ENCODE measurements around the gene APOL1.

The APOL1 gene

DNA sequence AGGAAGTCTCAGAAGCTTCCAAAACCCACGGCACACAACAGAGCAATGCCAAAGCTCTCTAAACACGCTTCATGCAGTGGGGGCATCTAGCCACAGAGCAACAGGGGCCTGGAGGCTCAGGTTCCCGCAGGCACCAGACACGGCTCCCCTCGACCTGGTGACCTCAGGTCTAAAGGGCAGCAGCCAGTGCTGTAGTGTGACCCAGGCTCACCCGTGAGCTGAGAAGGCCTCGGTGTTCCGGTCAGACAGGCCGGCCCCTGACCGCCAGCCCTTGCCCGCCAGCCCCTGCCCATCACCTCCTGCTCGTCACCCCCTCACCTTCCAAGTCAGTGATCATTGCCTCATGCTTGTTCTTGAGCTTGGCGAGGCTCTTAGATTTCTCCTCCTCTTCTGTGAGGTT is 45.7 kb downstream of the APOL1 start:
- Histone ChIP-seq H3K9ac (ENCODE audit: low read length) (no peak overlapping the region), H3K4me3 (ENCODE audit: low read depth, low read length, poor library complexity, severe bottlenecking) (no peak overlapping the region), H4K20me1 (ENCODE audit: insufficient read depth, low read length) (no peaks in the 10 kb centered on the region), H3K4me1 (ENCODE audit: insufficient read depth, low read length, severe bottlenecking) (peaks cover 6% of the 10 kb centered on the region), H3K4me2 (ENCODE audit: low read length) (no peak overlapping the region), H3K79me2 (ENCODE audit: insufficient read depth, low read length) (no peaks in the 10 kb centered on the region), H3K27me3 (ENCODE audit: insufficient read depth, low read length) (no peaks in the 10 kb centered on the region), H3F3A (ENCODE audit: insufficient read depth, low read length) (no peaks in the 10 kb centered on the region), H3K9me2 (ENCODE audit: low read depth, low read length) (no peaks in the 10 kb centered on the region), H3K27ac (ENCODE audit: low read depth, low read length, poor library complexity, severe bottlenecking) (no peak overlapping the region), H2AFZ (ENCODE audit: low read length) (no peak overlapping the region), H3K36me3 (ENCODE audit: insufficient read depth, low read length) (peaks cover 99% of the 10 kb centered on the region), H3K9me3 (ENCODE audit: low read length) (no peaks in the 10 kb centered on the region)
- no peak for TF ChIP-seq EZH2 (IDR thresholded peaks at IDR 0.05; ENCODE audit: borderline replicate concordance, low read length)
- TF ChIP-seq, protein P1, sequence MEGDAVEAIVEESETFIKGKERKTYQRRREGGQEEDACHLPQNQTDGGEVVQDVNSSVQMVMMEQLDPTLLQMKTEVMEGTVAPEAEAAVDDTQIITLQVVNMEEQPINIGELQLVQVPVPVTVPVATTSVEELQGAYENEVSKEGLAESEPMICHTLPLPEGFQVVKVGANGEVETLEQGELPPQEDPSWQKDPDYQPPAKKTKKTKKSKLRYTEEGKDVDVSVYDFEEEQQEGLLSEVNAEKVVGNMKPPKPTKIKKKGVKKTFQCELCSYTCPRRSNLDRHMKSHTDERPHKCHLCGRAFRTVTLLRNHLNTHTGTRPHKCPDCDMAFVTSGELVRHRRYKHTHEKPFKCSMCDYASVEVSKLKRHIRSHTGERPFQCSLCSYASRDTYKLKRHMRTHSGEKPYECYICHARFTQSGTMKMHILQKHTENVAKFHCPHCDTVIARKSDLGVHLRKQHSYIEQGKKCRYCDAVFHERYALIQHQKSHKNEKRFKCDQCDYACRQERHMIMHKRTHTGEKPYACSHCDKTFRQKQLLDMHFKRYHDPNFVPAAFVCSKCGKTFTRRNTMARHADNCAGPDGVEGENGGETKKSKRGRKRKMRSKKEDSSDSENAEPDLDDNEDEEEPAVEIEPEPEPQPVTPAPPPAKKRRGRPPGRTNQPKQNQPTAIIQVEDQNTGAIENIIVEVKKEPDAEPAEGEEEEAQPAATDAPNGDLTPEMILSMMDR (IDR thresholded peaks at IDR 0.05; ENCODE audit: low read length) = no peak

DNA sequence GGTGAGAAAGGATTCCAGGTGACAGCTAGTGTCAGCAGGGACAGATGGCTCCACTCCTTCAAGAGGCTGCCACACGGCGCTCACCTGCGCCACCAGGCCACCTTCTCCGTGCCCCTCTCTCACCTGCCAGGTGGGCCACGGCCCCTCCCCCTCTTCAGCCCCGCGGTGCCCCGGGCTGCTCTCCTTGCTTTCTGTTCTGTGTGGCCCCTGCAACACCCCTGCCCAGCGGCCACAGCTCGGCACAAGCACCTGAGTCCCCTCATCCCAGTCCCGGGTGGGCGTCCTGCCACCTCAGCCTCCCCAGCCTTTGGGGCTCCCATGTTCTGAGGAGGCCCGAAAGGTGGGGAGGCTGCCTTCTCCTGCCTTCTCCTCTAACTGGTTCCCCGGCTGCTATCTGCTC is 46.4 kb downstream of the APOL1 start:
- TF ChIP-seq, protein P1 (IDR thresholded peaks at IDR 0.05; ENCODE audit: low read length) = no peak
- TF ChIP-seq EZH2 (IDR thresholded peaks at IDR 0.05; ENCODE audit: borderline replicate concordance, low read length) = no peak
- Histone ChIP-seq H3K9ac (ENCODE audit: low read length) (no peak overlapping the region), H4K20me1 (ENCODE audit: insufficient read depth, low read length) (no peaks in the 10 kb centered on the region), H3K9me3 (ENCODE audit: low read length) (no peaks in the 10 kb centered on the region), H3K79me2 (ENCODE audit: insufficient read depth, low read length) (no peaks in the 10 kb centered on the region), H3K4me1 (ENCODE audit: insufficient read depth, low read length, severe bottlenecking) (peaks cover 6% of the 10 kb centered on the region), H3K27ac (ENCODE audit: low read depth, low read length, poor library complexity, severe bottlenecking) (no peak overlapping the region), H3K27me3 (ENCODE audit: insufficient read depth, low read length) (no peaks in the 10 kb centered on the region), H3K9me2 (ENCODE audit: low read depth, low read length) (no peaks in the 10 kb centered on the region), H2AFZ (ENCODE audit: low read length) (no peak overlapping the region), H3K4me3 (ENCODE audit: low read depth, low read length, poor library complexity, severe bottlenecking) (no peak overlapping the region), H3K36me3 (ENCODE audit: insufficient read depth, low read length) (peaks cover 99% of the 10 kb centered on the region), H3F3A (ENCODE audit: insufficient read depth, low read length) (no peaks in the 10 kb centered on the region), H3K4me2 (ENCODE audit: low read length) (no peak overlapping the region)

- Histone ChIP-seq H3K9me2 (ENCODE audit: low read depth, low read length) (no peaks in the 10 kb centered on the region), H3K9ac (ENCODE audit: low read length) (no peak overlapping the region), H3K27ac (ENCODE audit: low read depth, low read length, poor library complexity, severe bottlenecking) (no peak overlapping the region), H3K4me3 (ENCODE audit: low read depth, low read length, poor library complexity, severe bottlenecking) (no peak overlapping the region), H4K20me1 (ENCODE audit: insufficient read depth, low read length) (no peaks in the 10 kb centered on the region), H3K79me2 (ENCODE audit: insufficient read depth, low read length) (no peaks in the 10 kb centered on the region), H3K36me3 (ENCODE audit: insufficient read depth, low read length) (peaks cover 99% of the 10 kb centered on the region), H3K27me3 (ENCODE audit: insufficient read depth, low read length) (no peaks in the 10 kb centered on the region), H3K4me1 (ENCODE audit: insufficient read depth, low read length, severe bottlenecking) (peaks cover 6% of the 10 kb centered on the region), H3K9me3 (ENCODE audit: low read length) (no peaks in the 10 kb centered on the region), H3K4me2 (ENCODE audit: low read length) (no peak overlapping the region), H2AFZ (ENCODE audit: low read length) (no peak overlapping the region), H3F3A (ENCODE audit: insufficient read depth, low read length) (no peaks in the 10 kb centered on the region)
- TF ChIP-seq, protein P1 (IDR thresholded peaks at IDR 0.05; ENCODE audit: low read length) = no peak
- TF ChIP-seq EZH2 (IDR thresholded peaks at IDR 0.05; ENCODE audit: borderline replicate concordance, low read length) = no peak
These were observed 47.0 kb downstream of the APOL1 start for GRCh38 chr22:36299911-36300310.
